ENCODE measurements around the gene PCP2.

Gene PCP2

DNA sequence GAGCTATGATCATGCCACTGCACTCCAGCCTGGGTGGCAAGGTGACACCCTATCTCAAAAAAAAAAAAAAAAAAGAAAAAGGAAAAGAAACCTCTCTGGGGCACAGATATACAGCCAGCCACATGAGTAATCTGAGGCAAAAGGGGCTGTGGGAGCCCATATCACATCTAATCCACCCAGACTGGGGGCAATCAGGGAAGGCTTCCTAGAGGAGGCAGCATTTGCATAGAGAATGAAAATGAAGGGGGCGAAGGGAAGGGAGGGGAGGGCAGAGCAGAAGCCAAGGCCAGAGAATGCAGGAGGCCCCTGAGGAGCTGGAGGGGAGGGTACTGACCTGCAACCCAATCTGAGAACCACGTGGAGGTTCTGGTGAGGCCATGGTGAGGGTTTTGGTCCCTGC, 16.6 kb upstream of the PCP2 start:
- H3K4me3 ChIP-seq (ENCODE audit: low read length, poor library complexity, severe bottlenecking), result no peak overlapping the region
- no peak overlapping the region for H3K9ac ChIP-seq (ENCODE audit: low read depth, low read length, poor library complexity, severe bottlenecking)
- no peaks in the 10 kb centered on the region for H3K9me3 ChIP-seq (ENCODE audit: insufficient read depth, low read depth, low read length)
- H3K4me1 ChIP-seq (ENCODE audit: insufficient read depth, low read length, poor library complexity, severe bottlenecking), result peaks cover 4% of the 10 kb centered on the region
- no peaks in the 10 kb centered on the region for H3K27me3 ChIP-seq (ENCODE audit: insufficient read depth, low read length, poor library complexity, severe bottlenecking)
- no peaks in the 10 kb centered on the region for H3K9me2 ChIP-seq (replicated peaks; ENCODE audit: low read depth, low read length)
- no peaks in the 10 kb centered on the region for H3K36me3 ChIP-seq (ENCODE audit: insufficient read depth, low read length)
- H4K20me1 ChIP-seq (ENCODE audit: insufficient read depth, low read length, poor library complexity, severe bottlenecking), result no peaks in the 10 kb centered on the region
- TF ChIP-seq, protein P1, sequence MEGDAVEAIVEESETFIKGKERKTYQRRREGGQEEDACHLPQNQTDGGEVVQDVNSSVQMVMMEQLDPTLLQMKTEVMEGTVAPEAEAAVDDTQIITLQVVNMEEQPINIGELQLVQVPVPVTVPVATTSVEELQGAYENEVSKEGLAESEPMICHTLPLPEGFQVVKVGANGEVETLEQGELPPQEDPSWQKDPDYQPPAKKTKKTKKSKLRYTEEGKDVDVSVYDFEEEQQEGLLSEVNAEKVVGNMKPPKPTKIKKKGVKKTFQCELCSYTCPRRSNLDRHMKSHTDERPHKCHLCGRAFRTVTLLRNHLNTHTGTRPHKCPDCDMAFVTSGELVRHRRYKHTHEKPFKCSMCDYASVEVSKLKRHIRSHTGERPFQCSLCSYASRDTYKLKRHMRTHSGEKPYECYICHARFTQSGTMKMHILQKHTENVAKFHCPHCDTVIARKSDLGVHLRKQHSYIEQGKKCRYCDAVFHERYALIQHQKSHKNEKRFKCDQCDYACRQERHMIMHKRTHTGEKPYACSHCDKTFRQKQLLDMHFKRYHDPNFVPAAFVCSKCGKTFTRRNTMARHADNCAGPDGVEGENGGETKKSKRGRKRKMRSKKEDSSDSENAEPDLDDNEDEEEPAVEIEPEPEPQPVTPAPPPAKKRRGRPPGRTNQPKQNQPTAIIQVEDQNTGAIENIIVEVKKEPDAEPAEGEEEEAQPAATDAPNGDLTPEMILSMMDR (conservative IDR thresholded peaks at IDR 0.05; ENCODE audit: low read length), result no peak
- no peak for TF ChIP-seq EZH2phosphoT487 (IDR thresholded peaks at IDR 0.05; ENCODE audit: borderline replicate concordance)
- H2AFZ ChIP-seq (ENCODE audit: low read length), result no peak overlapping the region
- H3K79me2 ChIP-seq (ENCODE audit: insufficient read depth, low read length), result no peaks in the 10 kb centered on the region
- no peaks in the 10 kb centered on the region for H3F3A ChIP-seq (ENCODE audit: low read depth)
- H3K4me2 ChIP-seq (ENCODE audit: low read depth, low read length, poor library complexity, severe bottlenecking), result no peak overlapping the region

DNA sequence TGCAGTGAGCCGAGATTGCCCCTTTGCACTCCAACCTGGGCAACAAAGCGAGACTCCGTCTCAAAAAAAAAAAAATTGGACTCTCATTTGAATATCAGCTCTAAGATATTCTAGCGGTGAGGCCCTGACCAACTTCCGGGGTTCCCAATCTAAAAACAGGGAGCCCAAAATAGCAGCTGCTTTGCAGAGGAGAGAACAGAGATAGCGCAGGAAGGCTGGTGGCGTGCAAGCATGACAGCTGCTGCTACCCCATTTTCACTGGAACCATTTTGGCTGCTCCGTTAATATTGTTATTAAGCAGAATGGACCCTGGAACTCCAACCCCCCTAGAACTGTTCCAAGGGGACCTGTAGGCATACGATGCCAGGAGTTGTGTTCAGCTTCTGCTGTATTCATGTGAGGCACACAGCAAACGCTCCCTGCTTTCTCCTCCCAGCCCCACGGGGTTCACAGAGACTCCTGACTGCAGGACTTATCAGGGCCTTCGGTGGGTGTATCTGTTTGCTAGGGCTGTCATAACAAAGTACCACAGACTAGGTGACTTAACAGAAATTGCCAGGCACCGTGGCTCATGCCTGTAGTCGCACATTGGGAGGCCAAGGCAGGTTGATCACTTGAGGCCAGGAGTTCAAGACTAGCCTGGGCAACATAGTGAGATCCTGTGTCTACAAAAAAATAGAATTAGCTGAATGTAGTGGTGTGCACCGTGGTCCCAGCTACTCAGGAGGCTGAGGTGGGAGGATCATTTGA, 14.9 kb upstream of the PCP2 start:
- Histone ChIP-seq H3K9me2 (replicated peaks; ENCODE audit: low read depth, low read length) (no peaks in the 10 kb centered on the region), H4K20me1 (ENCODE audit: insufficient read depth, low read length, poor library complexity, severe bottlenecking) (no peaks in the 10 kb centered on the region), H3K4me3 (ENCODE audit: low read length, poor library complexity, severe bottlenecking) (no peak overlapping the region), H3K4me1 (ENCODE audit: insufficient read depth, low read length, poor library complexity, severe bottlenecking) (peaks cover 4% of the 10 kb centered on the region), H3K9me3 (ENCODE audit: insufficient read depth, low read depth, low read length) (no peaks in the 10 kb centered on the region), H3K79me2 (ENCODE audit: insufficient read depth, low read length) (no peaks in the 10 kb centered on the region), H2AFZ (ENCODE audit: low read length) (no peak overlapping the region), H3K27me3 (ENCODE audit: insufficient read depth, low read length, poor library complexity, severe bottlenecking) (no peaks in the 10 kb centered on the region), H3F3A (ENCODE audit: low read depth) (no peaks in the 10 kb centered on the region), H3K36me3 (ENCODE audit: insufficient read depth, low read length) (no peaks in the 10 kb centered on the region), H3K4me2 (ENCODE audit: low read depth, low read length, poor library complexity, severe bottlenecking) (no peak overlapping the region), H3K9ac (ENCODE audit: low read depth, low read length, poor library complexity, severe bottlenecking) (no peak overlapping the region)
- TF ChIP-seq, protein P1 (conservative IDR thresholded peaks at IDR 0.05; ENCODE audit: low read length), result no peak
- no peak for TF ChIP-seq EZH2phosphoT487 (IDR thresholded peaks at IDR 0.05; ENCODE audit: borderline replicate concordance)

DNA sequence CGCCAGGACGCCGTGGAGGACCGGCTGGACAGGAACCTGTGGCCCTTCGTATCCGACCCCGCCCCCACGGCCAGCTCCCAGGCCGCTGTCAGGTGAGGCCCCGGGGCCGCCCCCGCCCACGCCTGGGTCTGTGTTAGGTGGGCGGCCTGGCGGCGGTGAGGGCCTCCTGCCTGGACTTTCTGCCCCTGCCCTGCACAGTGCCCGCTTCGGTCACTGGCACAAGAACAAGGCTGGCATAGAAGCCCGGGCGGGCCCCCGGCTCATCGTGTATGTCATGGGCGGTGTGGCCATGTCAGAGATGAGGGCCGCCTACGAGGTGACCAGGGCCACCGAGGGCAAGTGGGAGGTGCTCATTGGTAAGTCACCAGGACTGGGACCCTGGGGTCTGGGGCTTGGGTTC, 13.6 kb upstream of the PCP2 start:
- Histone ChIP-seq H3K9ac (ENCODE audit: low read depth, low read length, poor library complexity, severe bottlenecking) (no peak overlapping the region), H3K9me3 (ENCODE audit: insufficient read depth, low read depth, low read length) (no peaks in the 10 kb centered on the region), H3F3A (ENCODE audit: low read depth) (no peaks in the 10 kb centered on the region), H4K20me1 (ENCODE audit: insufficient read depth, low read length, poor library complexity, severe bottlenecking) (no peaks in the 10 kb centered on the region), H3K79me2 (ENCODE audit: insufficient read depth, low read length) (no peaks in the 10 kb centered on the region), H3K4me2 (ENCODE audit: low read depth, low read length, poor library complexity, severe bottlenecking) (no peak overlapping the region), H3K9me2 (replicated peaks; ENCODE audit: low read depth, low read length) (no peaks in the 10 kb centered on the region), H3K4me1 (ENCODE audit: insufficient read depth, low read length, poor library complexity, severe bottlenecking) (peaks cover under 1% of the 10 kb centered on the region), H3K36me3 (ENCODE audit: insufficient read depth, low read length) (no peaks in the 10 kb centered on the region), H3K27me3 (ENCODE audit: insufficient read depth, low read length, poor library complexity, severe bottlenecking) (no peaks in the 10 kb centered on the region), H2AFZ (ENCODE audit: low read length) (no peak overlapping the region), H3K4me3 (ENCODE audit: low read length, poor library complexity, severe bottlenecking) (no peak overlapping the region)
- no peak for TF ChIP-seq EZH2phosphoT487 (IDR thresholded peaks at IDR 0.05; ENCODE audit: borderline replicate concordance)
- TF ChIP-seq, protein P1 (conservative IDR thresholded peaks at IDR 0.05; ENCODE audit: low read length), result no peak
